WI38 (cell line): ENCODE data around the gene MAML3.
A peak's percentile ranks its signal among the peaks of the same experiment; 100 is the strongest.

Experiments used
- H3K4me3 ChIP-seq: 2 replicates; pipeline ENCODE4 v1.5.1; 2011; ENCODE audit warnings: low read depth, mild to moderate bottlenecking, control low read depth, low read length
- TF ChIP-seq, protein P1 (sequence below): IDR thresholded peaks from 2 replicates; pipeline ENCODE4 v1.5.1; 2012; ENCODE audit warnings: low read depth, mild to moderate bottlenecking, control low read depth, low read length

Gene MAML3

DNA sequence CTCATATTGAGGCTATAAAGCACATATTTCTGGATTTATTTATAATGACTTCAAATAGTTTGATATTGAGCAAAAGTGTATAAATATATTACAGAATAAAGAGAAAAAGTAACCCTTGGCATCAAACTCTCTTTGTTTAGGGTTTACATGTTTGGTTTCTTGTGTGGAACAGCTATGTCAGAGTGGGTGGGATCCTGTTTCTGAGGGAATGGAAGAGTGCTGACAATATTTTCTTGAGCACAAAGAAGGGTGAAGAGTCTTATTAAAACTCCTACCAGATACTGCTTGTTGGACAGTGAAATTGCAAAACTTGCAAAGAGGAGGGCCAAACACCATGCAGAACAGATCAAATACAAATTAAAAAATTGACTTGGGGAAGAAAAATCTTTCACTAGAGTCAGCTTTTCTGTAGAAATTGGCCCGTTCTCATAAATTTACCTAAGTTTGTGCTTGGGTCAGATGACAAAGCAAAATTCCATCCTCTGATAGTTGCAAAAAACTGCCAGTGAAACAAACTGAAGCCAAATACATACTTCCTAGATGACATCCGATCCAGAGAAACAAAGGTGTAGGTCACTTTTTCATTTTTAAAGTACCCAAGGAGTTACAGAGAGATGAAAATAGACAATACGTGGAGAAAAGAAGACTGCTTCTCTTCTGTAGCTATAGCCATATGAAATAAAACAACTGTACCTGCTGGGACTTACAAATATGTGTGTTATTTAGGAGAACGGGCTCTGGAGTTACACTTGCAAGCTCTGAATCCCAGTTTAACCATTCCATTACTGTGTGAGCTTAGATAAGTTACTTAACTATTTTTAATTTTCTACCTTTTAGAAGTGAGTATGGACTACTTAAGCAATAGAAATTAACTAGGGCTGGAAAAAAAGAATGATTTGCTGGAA lies 133.3 kb downstream of the MAML3 start:
- H3K4me3 ChIP-seq: no peak overlapping the region
- TF ChIP-seq, protein P1, sequence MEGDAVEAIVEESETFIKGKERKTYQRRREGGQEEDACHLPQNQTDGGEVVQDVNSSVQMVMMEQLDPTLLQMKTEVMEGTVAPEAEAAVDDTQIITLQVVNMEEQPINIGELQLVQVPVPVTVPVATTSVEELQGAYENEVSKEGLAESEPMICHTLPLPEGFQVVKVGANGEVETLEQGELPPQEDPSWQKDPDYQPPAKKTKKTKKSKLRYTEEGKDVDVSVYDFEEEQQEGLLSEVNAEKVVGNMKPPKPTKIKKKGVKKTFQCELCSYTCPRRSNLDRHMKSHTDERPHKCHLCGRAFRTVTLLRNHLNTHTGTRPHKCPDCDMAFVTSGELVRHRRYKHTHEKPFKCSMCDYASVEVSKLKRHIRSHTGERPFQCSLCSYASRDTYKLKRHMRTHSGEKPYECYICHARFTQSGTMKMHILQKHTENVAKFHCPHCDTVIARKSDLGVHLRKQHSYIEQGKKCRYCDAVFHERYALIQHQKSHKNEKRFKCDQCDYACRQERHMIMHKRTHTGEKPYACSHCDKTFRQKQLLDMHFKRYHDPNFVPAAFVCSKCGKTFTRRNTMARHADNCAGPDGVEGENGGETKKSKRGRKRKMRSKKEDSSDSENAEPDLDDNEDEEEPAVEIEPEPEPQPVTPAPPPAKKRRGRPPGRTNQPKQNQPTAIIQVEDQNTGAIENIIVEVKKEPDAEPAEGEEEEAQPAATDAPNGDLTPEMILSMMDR: no peak

DNA sequence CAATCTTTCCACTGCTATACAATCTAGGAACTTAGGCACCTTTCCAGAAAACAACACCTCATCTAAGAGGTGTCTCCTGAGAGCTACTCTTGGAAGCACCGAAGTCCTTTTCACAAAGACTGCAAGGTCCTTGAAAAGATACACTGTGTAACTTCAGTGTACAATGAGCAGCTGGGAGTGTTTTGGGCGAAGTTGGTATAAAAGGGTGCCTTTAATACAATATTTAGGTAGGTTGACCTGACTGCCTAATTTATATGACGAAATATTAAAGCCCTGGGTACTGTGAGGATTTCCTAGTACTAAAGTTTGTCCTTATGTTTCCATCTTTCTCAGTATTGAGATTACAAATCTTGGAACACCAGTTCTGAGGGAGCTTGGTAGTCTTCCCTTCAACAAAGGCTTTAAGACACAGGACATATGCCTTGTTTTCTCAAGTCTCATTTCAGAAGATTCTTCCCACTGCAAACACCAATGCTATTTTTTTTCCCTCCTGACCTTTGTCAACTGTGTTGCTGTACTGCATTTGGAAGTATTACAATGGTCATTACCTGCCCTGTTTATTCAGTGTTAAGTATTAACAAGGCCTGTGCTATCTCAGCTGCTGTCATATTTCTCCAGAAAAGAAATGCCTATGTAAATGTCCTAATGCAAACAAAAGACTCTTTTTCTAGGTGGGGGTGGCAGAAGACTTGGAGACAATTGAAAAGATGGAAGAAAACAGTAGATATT lies 134.2 kb downstream of the MAML3 start:
- TF ChIP-seq, protein P1: no peak
- no peak overlapping the region for H3K4me3 ChIP-seq

DNA sequence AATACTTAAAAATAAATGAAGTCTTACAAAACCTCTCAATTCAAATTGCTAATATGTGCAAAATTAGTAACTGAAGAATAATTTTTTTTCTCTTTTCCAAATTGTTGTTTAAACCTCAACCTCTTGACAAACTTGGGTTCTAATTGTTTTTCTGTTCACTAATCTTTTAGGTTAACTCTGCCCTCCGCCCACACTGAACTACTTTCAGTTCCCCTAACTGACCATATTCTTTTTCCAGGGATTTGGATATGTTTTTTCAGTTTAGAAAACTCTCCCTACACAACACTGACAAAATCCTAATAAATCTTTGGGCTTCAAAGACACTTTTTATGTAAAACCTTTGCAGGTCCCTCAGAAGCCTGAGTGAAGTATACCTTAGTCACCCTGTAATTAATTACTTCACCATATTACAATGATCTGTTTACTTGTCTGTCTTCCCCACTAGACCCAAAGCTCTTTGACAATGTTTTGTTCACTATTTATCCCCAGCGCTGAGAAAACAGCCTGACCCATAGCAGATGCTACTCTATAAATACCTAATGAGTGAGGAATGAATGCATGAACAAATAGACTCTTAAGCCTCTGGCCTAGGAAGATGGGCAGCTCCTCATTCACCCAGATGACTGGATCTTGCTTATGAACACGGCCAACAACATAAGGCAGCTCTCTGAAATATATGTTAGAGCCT lies 134.9 kb downstream of the MAML3 start:
- TF ChIP-seq, protein P1: no peak
- H3K4me3 ChIP-seq: no peak overlapping the region

DNA sequence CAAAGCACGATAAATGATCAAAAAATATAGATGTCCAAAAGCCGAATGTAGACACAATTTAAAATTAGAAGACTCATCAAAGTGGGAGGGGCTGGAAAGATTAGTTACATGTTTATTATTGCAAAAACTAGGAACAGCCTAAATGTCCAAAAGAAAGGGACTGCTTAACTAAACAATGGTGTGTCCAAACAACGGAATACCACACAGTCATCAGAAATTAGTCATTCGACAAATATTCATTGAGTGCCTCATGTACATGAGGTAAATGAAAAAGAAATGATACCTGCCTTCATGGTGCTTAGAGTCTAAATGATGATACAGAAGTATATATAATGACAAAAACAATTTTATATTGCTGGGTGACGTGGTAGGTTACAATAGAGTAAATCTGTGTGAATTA lies 139.7 kb downstream of the MAML3 start:
- TF ChIP-seq, protein P1: no peak
- no peak overlapping the region for H3K4me3 ChIP-seq

DNA sequence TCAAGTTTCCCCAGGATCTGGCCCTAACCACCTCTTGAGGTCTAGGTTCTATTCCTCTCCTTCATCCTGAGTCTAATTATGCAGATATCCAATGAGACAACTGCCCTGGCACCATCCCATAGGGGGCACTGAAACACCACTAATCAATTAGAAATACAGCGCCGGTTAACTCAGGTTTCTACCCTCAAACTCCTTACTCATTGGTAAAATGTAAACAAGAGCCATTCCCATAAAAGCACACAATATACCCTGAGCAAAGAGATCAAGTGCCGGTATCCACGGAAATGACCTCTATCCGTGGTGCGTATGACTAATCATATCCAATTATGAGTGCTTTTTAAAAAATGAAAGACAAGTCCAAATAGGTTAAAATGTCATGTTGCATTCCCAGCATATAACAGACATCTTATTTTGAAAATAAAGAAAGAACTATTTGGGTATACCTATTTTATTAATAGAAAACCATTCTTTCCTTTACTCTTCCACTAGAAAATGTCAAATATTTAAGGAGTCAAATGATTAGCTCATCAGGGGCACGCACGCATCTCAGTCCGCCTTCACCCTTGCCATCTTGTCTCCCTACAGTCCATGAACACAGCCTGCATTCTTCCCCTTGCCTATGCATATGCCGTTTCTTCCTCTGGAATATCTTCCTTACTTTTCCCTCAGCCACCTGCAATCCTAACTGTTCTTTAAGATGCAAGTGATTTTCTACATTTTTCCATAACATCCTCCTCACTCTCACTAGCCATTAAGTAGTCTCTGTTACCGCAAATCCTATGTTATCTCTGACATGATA lies 141.1 kb downstream of the MAML3 start:
- TF ChIP-seq, protein P1: peak; percentile 70
- H3K4me3 ChIP-seq: no peak overlapping the region

DNA sequence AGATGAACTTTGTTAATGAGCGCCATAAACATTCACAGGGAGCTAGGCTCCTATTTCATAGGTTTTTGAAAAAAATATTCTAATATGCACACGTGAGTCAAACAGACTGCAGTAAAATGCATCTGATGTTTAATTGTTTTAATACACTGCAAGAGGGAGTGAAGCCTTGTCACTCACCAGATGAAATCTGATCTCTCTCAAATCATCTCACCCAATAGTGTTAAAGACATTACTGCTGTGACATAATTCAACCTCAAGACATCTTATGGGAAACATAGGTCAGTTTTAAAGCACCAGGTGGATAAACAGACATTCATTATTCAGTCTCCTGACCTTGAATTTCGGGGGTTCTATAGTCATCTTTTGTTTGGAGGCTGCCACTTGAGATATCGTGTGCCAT lies 148.3 kb downstream of the MAML3 start:
- H3K4me3 ChIP-seq: no peak overlapping the region
- TF ChIP-seq, protein P1: no peak
